Panc1 (cell line): ENCODE data around the gene AHDC1. TPM values are rescaled to one million over a fixed set of nuclear protein-coding genes. Genes with fewer than 3 reads are reported as not detected.

Experiments
- ATAC-seq: fragments of 200-7000 bp; cut with Tn5 transposase; 2 replicates; pipeline ENCODE4 v1.9.1; 2020; ENCODE audit warnings: mild to moderate bottlenecking, moderate library complexity
- BruUV-seq: library from RNA; stranded (reverse); fragments of 400-500 nt; replicated peaks from 2 replicates; lab custom pipeline; 2021; lab: Mats Ljungman, UMichigan
- CTCF ChIA-PET: fragments of 300-600 bp; sonication (Branson Sonifier 250); formaldehyde crosslinking; loops from one replicate; lab custom pipeline; 2022; ENCODE audit warnings: antibody characterized with exemption; lab: Charles Lee
- POLR2A ChIA-PET: fragments of 300-600 bp; sonication (Branson Sonifier 250); formaldehyde crosslinking; loops from one replicate; lab custom pipeline; 2022; ENCODE audit warnings: antibody characterized with exemption; lab: Charles Lee
- DNase-seq: peaks from one replicate; pipeline ENCODE4 v3.0.0-alpha.2; 2010; ENCODE audit warnings: low read depth, low spot score
- H3K27ac ChIP-seq: 2 replicates; pipeline ENCODE4 v1.5.1; 2011; ENCODE audit warnings: mild to moderate bottlenecking, low read length, inconsistent platforms
- H3K27me3 ChIP-seq: fragments of 200-500 bp; sonication (Bioruptor generic); 2 replicates; pipeline ENCODE4 v1.6.0; 2014; ENCODE audit warnings: low read length, inconsistent platforms; ENCODE audit not compliant: control insufficient read depth, insufficient read depth
- H3K36me3 ChIP-seq: fragments of 200-500 bp; sonication (Bioruptor generic); 2 replicates; pipeline ENCODE4 v1.5.1; 2014; ENCODE audit warnings: inconsistent platforms, mild to moderate bottlenecking, low read length, moderate library complexity; ENCODE audit not compliant: control insufficient read depth, insufficient read depth
- H3K4me1 ChIP-seq: 2 replicates; pipeline ENCODE4 v1.5.1; 2011; ENCODE audit warnings: inconsistent platforms, mild to moderate bottlenecking, low read length, moderate library complexity; ENCODE audit not compliant: control insufficient read depth, insufficient read depth
- H3K4me3 ChIP-seq, 2 experiments: 2 replicates each; pipeline ENCODE4 v1.5.1; 2011 to 2012; ENCODE audit warnings: low read depth in 2 of 2, low read length in 2 of 2, mild to moderate bottlenecking in 2 of 2, inconsistent platforms in 1 of 2, moderate library complexity in 1 of 2
- H3K9me3 ChIP-seq: fragments of 200-500 bp; sonication (Bioruptor generic); 2 replicates; pipeline ENCODE4 v1.5.1; 2014; ENCODE audit warnings: low read depth, mild to moderate bottlenecking, inconsistent platforms, low read length, moderate library complexity; ENCODE audit not compliant: control insufficient read depth, insufficient read depth
- POLR2AphosphoS5 ChIP-seq: IDR thresholded peaks from 2 replicates; pipeline ENCODE4 v1.6.1; 2012; ENCODE audit warnings: mild to moderate bottlenecking, low read depth, low read length, moderate library complexity
- SIN3A ChIP-seq: IDR thresholded peaks from 2 replicates; pipeline ENCODE4 v1.6.1; 2012; ENCODE audit warnings: low read depth, mild to moderate bottlenecking, low read length, moderate library complexity, borderline replicate concordance; ENCODE audit not compliant: insufficient read depth
- TCF7L2 ChIP-seq: IDR thresholded peaks from 2 replicates; pipeline ENCODE4 v1.6.1; 2011; ENCODE audit warnings: mild to moderate bottlenecking, low read depth, low read length, inconsistent platforms
- in situ Hi-C: cut with HindIII; loops from 2 replicates; pipeline ENCODE4 v1.10.0; 2016; ENCODE audit warnings: low sequenced_read_pairs, low pct_unique_long_range_greater_than_20kb
- intact Hi-C: fragments of 100-400 bp; cut with micrococcal nuclease; formaldehyde crosslinking; loops from one replicate; pipeline ENCODE4 v1.10.0; 2022; ENCODE audit not compliant: unreplicated experiment
- total RNA-seq: library from RNA; stranded (reverse); gene quantifications from one replicate; pipeline ENCODE4 v1.2.1, GENCODE V29; 2021; ENCODE audit not compliant: unreplicated experiment
- TF ChIP-seq, protein P1 (sequence below): fragments of 450-650 bp; IDR thresholded peaks from 2 replicates; pipeline ENCODE4 v1.5.1; 2017; ENCODE audit warnings: mild to moderate bottlenecking
- TF ChIP-seq, protein P2 (sequence below), 2 experiments: IDR thresholded peaks; 2 replicates each; pipeline ENCODE4 v1.6.1; 2011 to 2012; ENCODE audit warnings: low read depth in 2 of 2, control low read depth in 1 of 2, low read length in 1 of 2, mild to moderate bottlenecking in 1 of 2, moderate library complexity in 1 of 2; ENCODE audit not compliant: insufficient read depth in 1 of 2

Gene AHDC1
- total RNA-seq, 1 experiment from 2014 or later: 47.1 TPM

DNA sequence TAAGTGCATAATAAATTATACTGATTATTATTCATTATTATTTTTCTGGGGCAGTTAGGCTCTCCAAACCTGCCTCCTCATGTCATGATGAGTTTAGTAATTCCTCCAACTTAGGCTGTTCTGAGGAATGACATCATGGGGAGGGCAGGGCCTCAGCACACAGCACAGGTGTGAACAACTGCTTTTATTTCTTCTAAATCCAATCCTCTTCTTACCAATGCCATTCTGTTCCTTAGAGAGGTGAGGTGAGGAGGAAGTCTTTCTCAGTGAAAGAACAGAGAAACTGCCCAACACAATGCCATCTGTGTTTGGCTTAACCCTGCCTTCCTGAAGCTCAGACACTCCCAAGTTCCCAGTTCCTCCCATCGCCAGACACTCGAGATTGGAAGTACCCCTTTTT lies 68.6 kb downstream of the AHDC1 start:
- intact Hi-C loops: no loop called here
- H3K4me3 ChIP-seq: no peak overlapping the region
- no peak for ATAC-seq
- H3K27ac ChIP-seq: no peak overlapping the region; the same call in none of the 2 replicates
- H3K36me3 ChIP-seq: peaks cover 2% of the 10 kb centered on the region; the same call in 1 of the 2 replicates
- no peaks in the 10 kb centered on the region for H3K27me3 ChIP-seq
- TF ChIP-seq SIN3A (no peak), POLR2AphosphoS5 (no peak), TCF7L2 (no peak)
- TF ChIP-seq, protein P1, sequence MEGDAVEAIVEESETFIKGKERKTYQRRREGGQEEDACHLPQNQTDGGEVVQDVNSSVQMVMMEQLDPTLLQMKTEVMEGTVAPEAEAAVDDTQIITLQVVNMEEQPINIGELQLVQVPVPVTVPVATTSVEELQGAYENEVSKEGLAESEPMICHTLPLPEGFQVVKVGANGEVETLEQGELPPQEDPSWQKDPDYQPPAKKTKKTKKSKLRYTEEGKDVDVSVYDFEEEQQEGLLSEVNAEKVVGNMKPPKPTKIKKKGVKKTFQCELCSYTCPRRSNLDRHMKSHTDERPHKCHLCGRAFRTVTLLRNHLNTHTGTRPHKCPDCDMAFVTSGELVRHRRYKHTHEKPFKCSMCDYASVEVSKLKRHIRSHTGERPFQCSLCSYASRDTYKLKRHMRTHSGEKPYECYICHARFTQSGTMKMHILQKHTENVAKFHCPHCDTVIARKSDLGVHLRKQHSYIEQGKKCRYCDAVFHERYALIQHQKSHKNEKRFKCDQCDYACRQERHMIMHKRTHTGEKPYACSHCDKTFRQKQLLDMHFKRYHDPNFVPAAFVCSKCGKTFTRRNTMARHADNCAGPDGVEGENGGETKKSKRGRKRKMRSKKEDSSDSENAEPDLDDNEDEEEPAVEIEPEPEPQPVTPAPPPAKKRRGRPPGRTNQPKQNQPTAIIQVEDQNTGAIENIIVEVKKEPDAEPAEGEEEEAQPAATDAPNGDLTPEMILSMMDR: no peak
- TF ChIP-seq, protein P2, sequence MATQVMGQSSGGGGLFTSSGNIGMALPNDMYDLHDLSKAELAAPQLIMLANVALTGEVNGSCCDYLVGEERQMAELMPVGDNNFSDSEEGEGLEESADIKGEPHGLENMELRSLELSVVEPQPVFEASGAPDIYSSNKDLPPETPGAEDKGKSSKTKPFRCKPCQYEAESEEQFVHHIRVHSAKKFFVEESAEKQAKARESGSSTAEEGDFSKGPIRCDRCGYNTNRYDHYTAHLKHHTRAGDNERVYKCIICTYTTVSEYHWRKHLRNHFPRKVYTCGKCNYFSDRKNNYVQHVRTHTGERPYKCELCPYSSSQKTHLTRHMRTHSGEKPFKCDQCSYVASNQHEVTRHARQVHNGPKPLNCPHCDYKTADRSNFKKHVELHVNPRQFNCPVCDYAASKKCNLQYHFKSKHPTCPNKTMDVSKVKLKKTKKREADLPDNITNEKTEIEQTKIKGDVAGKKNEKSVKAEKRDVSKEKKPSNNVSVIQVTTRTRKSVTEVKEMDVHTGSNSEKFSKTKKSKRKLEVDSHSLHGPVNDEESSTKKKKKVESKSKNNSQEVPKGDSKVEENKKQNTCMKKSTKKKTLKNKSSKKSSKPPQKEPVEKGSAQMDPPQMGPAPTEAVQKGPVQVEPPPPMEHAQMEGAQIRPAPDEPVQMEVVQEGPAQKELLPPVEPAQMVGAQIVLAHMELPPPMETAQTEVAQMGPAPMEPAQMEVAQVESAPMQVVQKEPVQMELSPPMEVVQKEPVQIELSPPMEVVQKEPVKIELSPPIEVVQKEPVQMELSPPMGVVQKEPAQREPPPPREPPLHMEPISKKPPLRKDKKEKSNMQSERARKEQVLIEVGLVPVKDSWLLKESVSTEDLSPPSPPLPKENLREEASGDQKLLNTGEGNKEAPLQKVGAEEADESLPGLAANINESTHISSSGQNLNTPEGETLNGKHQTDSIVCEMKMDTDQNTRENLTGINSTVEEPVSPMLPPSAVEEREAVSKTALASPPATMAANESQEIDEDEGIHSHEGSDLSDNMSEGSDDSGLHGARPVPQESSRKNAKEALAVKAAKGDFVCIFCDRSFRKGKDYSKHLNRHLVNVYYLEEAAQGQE (IDR thresholded peaks at IDR 0.05; ENCODE audit: insufficient read depth in 1 of 2, low read depth in 2 of 2, low read length in 1 of 2): no peak
- ChIA-PET CTCF (no interaction called here), POLR2A (no interaction called here)
- DNase-seq: no peak
- H3K4me1 ChIP-seq: peaks cover 44% of the 10 kb centered on the region
- H3K9me3 ChIP-seq: no peaks in the 10 kb centered on the region
- in situ Hi-C loops: no loop called here
- no TSS peak for BruUV-seq

DNA sequence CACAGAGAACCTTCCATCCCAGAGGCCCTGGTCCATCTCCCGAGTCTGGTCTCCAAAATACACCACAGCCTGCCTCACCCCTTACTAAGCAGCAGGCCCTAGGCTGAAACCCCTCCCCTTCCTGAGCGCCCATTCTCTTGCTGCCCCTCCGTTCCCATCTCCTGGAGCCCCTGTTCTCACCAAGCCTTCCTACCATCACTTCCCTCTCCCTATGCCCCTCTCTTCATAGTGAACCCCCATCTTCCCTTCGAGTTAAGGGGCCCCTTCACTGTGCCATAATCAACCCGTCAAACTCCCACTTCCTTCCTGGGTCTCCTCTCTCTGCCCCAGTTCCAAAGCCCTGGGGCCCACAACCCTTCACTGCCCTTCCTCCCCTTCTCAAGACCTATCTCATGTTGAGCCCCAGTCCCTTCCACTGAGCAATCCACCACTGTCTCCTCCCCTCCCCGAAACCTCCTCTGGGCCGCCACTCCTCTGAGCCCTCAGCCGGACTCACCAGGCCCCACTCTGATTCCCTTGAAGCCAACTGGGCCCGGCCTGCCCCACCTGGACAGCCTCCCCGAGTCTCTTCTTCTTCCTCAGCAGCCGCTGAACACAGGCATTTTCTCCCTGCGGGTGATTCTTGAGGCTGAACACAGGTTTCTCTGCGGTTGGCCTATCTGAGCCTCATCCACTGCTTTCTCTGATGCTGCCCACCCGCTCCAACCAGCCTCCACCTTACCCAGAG lies 71.8 kb downstream of the AHDC1 start:
- H3K36me3 ChIP-seq: peaks cover 2% of the 10 kb centered on the region; the same call in 1 of the 2 replicates
- no peak overlapping the region for H3K4me3 ChIP-seq
- ChIA-PET POLR2A (no interaction called here), CTCF (no interaction called here)
- H3K27ac ChIP-seq: no peak overlapping the region
- intact Hi-C loops: no loop called here
- in situ Hi-C loops: no loop called here
- no peaks in the 10 kb centered on the region for H3K27me3 ChIP-seq
- ATAC-seq (no peak), DNase-seq (no peak)
- H3K4me1 ChIP-seq: peaks cover 30% of the 10 kb centered on the region
- no TSS peak for BruUV-seq
- no peaks in the 10 kb centered on the region for H3K9me3 ChIP-seq
- TF ChIP-seq, protein P2 (IDR thresholded peaks at IDR 0.05; ENCODE audit: insufficient read depth in 1 of 2, low read depth in 2 of 2, low read length in 1 of 2): no peak
- TF ChIP-seq POLR2AphosphoS5: peak; percentile 35; the same call in 1 of the 2 replicates
